Activated T-helper 1 cell treated with Interleukin-2 at 50 U/mL for 16 hours (primary cell): ENCODE measurements around the gene UTP25.

Source experiments
- DNase-seq: peaks from one replicate; pipeline ENCODE4 v3.0.0-alpha.2; 2020; ENCODE audit warnings: low read depth

UTP25 gene

DNA sequence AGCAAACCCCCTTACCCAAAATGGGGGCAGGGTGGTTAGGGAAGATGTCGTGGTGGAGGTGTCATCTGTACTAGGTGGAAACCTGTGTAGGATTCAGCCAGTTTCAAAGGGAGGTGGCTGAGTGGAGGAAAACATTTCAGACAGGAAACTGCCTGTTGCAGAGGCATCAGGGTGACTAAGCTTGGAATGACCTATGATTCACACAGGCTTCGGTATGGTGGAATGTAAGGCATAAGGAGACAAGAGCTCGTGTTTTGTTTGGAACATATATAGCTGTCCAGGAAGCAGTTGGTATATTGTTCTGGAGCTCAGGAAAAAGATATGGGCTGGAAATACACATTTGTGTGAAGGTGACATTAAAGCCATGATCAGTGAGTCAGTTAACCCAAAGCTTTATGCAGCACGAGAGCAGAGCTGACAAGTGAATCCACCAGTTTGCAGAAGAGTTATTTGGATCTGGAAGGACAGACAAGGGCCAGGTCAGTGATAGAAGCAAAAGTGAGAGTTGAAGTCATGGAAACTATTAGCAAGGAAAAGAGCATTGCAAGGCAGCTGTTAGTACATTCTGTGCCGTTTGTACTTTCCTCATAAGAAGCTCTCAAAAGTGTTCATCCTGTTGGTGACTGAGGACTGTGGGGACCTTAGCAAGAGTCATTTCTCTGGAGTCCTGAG lies 12.2 kb downstream of the UTP25 start:
- no peak for DNase-seq

DNA sequence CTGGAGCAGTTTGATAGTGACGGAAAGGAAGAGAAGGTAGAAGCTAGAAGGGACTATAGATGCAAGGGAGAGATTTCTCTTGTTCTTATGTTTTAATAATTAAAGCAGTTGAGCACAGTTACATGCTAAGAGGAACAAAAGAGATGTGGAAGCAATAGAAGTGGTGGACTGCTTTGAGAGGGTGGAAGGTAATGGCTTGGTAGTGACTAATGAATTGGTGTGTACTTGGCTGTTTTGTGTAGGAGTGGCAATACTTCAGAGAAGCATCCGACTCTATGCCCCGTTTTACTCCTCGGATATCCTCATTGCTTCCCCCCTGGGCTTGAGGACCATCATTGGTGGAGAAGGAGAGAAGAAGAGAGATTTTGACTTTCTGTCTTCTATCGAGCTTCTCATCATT lies 12.8 kb downstream of the UTP25 start:
- DNase-seq = no peak

DNA sequence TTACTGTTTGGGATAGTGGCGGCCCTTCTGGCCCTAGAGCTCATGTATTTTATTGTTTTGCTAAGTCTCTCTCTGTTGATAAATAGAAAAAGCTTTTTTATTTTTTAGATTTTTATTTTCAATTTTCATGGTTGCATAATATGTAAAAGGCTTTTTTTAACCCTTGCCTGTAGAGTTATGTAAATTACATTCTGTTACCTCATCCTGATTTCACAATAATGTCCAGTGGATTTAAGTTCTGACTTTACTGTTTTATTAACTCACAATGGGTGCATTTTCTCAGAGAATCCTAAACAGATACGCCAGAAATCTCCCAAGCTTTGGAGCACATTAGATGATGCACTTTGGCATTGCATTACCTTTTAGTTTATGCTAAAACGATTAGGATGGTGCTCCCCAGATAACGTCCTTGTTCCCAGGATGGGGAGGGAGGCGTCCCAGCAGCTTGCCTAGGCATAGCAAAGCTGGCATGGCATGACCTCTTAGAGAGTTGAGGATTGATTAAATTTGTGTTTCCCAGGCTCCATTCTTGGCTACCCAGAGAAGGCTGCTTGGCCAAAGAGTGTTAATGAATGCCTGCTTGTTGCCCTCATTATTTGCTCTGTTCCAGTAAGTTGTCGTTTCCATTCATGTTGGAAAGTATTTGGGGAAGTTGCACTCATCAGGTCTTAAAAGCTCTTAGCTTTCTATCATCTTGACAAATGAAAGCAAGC lies 17.1 kb downstream of the UTP25 start:
- no peak for DNase-seq

DNA sequence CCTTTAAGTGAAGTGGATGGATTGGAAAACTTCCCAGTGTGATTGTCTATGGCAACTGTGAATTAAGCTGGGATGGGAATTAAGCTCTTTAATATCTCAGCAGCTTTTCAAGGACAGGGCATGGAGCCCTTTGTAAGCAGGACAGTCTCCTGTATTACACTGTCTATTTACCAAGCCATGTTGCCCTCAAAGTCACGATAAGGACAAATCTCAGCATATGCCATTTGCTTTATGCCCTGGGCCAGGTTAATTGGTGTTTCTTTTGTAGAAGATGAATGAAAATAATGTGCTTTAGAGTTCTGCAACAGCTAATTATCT lies 17.6 kb downstream of the UTP25 start:
- DNase-seq = no peak

DNA sequence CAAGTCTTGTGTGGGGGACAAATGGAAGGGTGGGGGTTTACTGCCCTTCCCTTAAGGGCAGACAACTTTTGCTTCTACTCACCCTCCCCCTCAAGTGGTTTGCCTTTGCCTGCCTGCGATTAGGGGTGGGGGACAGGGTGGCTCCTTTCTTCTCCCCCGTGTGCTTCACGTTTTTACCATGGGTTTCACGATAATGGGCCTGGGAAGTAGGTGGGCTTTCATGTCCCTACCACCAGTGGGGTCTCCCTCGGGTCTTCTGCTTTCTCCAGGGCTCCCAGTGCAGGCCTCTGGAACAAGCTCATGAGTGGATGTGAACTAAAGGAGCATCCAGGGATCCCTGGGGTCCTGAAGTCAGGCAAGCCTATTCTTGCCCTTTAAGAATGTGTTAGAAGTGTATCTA lies 21.6 kb downstream of the UTP25 start:
- DNase-seq = no peak

DNA sequence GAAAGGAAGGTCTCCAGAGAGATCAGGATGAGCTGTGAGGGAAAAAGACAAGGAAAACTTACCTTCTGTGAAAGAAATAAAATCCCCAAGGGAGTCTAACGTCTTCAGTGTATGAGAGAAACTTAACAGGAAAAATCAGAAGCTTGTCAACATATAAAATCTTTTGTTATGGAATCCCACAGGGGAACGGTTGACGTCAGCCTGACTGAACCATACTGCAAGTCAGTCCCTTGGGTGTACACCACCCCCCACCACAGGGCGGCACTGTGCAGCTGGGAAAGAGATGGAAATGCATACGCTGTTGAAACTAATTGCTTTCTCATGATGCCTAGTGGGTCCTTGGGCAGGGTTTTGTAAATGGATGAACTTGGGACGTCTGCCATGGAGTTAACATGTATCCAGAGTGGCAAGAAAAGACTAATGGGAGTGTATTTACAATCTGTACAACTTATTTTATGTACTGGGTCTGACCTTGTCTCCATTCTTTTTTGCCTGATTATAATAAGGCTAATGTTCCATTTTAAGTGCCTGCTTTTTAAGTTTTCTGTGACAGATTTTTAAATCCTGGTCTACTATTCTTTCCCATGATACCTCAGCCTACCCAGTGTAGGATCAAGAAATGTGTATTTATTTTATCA lies 22.7 kb downstream of the UTP25 start:
- no peak for DNase-seq

DNA sequence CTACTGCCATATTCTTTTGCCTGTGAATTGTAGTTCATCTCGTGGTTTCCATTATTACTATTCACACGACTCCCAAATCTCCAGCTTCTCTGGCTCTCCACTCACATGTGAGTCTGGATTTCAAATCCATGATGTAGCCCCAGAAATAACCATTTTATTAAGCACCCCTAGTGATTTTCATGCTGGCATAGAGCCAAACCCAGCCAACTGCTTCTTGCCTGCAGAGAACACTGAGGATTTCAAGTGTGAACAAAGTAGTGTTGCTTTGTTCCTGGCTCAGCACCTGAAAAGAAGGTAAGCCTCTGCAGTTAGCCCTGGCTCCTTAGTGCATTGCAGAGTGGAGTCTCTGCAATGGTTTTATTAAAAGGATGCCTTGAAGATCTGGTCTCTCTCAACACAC lies 25.9 kb downstream of the UTP25 start:
- DNase-seq = no peak

DNA sequence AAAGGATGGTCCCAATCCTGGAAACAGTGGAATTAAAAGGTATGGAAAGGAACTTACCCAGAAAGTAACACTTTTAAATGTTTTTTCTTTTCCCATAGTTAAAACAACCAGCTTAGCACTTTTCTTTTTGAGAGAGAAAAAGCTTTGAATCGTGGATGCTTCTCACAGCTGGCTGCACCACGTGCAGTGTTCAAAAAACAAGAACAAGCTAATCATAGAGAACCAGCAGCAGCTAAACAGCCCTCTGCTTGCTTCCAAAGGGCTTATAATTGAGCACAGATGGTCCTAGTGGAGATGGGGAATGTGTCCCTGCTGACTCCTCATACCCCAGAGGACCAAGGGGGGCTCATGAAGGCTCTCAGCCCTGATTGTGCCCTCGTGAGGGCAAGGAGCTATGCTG lies 26.4 kb downstream of the UTP25 start:
- DNase-seq = no peak

DNA sequence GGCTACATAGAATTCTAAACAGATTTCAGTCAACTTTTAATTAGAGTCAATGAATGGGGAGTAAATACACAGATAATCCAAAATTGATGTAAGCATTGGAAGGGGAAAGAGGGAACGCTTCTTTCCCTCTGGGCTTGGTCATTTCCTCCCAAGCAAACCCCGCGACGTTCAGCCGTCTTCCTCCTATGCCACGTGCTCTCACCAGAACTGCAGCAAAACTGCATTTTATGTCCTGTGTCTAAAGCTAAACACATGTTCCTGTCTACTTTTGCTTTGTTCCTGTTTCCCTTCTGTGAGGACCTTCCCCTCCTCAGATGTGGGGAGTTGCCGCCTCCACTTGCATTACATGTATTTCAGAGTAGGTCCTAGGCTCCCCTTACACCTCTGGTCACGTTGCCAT lies 27.2 kb downstream of the UTP25 start:
- no peak for DNase-seq

DNA sequence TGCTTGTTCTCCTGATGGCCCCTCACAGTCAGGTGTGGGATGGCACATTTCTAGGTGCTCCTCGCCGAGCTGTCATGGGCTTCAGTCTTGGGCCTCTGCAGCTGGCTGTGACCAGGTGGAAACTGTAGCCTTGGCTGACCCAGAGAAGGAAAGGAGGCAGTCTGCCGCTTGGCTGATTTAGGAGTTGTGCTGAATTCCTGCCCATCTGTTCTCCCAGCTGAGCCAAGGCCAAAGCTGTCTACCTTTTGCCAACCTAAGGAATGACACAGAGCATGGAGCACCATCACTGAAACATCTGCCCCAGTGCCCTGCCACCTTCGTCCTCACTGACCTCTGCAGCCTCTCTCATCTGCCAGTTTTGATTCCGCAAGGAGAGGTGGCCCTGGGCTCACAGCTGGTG lies 27.9 kb downstream of the UTP25 start:
- no peak for DNase-seq

DNA sequence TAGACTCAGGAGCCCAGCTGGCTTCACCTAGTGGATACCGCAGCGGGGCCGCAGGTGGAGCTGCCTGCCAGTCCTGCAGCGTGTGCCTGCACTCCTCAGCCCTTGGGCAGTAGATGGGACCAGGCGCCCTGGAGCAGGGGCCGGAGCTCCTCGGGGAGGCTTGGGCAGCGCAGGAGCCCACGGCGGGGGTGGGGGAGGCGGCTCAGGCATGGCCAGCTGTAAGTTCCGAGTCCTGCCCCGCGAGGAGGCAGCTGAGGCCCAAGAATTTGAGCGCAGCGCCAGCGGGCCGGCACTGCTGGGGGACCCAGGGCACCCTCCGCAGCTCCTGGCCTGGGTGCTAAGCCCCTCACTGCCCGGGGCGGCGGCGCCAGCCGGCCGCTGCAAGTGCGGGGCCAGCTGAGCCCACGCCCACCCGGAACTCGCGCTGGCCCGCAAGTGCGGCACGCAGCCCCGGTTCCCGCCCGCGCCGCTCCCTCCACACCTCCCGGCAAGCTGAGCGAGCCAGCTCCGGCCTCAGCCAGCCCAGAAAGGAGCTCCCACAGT lies 30.9 kb downstream of the UTP25 start:
- DNase-seq = no peak

DNA sequence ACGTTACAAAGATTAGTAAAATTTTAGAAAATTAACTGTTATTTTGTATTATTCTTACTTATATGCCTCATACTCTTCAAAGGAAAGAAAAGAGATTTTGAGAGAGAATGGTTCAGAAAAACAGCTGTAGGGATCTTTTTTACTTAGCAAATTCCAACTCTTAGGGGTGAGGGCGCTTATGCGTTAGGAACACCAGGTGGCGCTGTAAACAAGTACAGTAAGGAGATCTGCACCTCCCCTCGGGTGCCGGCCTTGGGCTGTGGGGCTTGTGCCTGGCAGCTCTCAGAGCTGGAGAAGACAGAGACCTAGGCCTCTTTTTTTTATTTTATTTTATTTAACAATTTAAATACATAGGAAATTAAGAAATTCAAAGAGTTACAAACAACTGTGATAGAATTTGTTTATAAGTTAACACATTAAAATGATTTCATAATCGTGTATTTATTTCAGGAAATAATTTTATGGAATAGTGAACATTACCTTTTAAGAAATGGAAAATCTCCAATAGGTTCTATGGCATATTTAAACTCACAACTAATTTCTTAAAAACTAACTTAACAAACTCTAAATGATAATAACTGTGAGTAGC lies 32.6 kb downstream of the UTP25 start:
- DNase-seq = peak; percentile 28

DNA sequence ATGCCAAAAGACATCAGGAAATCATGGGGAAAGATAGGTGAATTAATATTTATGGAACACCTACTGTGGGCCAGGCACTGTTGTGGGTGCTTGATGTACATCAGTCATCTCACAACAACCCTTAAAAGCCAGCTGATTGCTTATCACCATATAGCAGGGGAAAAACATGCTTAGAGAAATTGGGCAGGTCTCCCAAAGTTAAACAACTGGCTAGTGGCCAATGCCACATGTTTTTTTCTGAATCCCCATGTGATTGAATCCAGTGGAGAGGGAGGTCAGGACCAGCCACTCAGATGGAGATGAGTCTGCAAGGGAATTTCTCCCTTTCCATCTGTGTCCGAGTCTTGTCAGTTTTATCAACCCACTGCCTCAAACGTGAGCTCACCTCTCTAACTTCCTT lies 33.5 kb downstream of the UTP25 start:
- no peak for DNase-seq

DNA sequence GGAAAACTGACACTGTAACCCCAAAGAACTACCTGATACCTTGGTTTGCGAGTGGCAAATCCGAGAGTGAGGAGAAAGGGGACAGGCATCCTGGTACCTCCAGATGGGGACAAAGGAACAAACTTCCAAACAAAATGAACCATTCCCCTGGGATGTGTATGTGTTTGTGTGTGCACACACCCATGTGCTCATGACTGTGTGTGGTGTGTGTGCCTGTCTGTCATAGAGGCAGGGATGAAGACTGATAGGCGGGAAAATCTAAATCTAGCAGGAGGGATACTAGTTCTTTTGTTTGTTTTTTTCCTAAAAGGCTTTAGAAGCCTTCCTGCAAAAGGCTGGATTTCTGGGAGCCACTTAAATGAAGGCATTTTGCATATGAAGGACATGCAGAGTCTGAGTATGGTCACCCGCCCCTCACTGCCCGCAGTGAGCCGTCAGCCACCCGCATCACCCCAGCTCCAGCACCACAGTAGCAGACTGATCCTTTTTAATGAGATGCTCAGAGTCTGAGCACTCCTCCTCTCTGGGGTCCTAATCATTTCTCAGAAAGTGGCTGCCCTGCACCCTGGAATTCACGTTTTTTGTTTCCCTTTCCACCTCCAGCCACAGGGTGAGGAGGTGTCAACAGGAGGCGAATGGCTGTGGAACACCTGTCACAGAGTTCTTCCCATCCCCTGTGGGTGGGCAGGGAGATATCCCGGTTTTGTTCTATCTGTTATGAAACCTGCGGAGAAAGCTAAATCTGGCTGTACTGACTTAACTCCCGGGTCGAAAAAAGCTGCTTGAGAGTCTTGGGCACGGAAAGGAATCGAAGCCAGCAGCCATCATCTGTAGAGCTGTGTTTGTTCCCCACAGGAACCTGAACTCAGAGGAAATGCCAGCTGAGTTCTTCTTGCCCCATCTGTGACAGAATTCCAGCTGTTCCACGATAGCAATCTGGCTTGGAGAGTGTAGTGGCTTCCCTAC lies 34.9 kb downstream of the UTP25 start:
- DNase-seq = no peak

DNA sequence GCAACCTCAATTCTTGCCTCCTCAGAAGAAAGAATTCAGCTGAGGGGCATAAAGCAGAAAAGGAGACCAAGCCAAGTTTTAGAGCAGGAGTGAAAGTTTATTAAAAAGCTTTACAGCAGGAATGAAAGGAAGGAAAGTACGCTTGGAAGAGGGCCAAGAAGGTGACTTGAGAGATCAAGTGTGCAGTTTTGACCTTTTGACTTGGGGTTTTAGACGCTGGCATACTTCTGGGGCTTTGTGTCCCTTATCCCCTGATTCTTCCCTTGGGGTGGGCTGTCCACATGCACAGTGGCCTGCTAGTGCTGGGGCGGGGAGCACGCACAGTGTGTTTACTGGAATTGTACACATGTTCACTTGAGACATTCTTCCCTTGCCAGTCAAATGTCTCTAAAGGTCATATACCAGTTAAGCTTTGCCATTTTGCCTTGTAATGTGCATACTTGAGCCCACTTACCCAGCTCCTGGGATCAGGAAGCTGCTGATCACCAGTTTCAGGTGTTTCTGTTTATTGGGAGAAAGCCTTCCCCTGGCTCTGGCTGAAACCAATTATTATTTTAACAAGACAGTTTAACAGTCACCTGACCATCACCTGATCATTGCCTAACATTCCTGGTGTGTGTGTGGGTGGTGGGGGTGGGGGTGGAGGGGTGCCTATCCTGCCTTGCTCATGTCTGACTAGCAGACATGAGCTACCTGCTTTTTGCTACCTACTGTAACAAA lies 36.2 kb downstream of the UTP25 start:
- DNase-seq = no peak

DNA sequence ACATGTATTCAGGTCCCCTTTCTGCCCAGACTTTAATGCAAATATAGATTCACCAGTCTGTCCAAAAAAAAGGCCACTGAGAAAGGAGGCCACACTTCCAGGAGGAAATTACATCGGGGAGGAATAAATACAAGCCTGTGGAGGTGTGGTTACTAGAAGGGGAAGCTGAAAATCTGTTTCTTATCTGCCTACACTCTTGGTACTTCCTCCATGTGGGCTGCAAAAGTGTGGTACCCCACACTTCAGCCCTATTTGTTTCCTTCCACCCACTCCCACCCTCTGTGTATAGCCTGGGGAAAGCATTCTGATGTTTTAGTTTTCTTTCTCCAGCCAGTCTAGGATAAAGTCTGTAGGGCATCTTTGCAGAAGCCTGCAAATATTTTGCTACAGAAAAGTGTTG lies 38.4 kb downstream of the UTP25 start:
- no peak for DNase-seq

DNA sequence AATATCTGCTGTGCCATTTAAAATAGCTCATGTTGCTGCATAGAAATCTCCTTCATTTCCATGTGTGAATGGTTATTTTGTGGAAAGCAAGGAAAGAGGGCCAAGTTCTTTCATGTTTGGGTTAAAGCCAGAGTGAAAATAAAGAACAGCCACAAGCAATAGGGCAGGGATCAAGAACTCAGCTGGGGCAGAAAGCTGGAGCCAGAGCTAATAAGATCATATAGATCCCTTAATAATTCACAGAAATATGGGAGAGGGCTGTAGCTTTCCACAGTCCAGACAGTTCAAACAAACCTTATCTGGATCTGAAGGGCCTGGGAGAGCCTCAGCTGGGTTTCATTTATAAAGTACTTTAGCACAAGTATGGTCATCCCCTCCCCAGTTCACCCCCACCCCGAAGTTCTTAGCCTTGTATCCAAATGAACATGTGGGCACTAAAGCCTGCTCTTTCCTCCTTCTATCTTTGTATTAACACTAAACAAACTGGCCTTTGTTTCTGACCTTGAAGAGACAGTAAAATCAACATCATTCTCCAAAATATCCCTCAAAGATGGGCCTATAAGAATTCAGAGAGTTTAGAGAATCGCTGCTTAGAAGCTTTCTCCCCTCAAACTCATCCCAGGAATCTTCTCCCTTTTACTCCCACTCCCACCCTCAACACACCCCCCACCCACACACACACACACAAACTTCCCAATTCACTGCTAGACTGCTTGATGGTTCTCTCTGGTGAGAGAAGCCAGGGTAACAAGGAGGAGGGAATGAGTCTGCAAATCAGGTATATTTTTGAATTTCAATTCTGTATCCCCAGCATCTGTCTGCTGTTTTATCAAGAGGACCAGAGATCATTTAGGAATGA lies 41.7 kb downstream of the UTP25 start:
- DNase-seq = no peak

DNA sequence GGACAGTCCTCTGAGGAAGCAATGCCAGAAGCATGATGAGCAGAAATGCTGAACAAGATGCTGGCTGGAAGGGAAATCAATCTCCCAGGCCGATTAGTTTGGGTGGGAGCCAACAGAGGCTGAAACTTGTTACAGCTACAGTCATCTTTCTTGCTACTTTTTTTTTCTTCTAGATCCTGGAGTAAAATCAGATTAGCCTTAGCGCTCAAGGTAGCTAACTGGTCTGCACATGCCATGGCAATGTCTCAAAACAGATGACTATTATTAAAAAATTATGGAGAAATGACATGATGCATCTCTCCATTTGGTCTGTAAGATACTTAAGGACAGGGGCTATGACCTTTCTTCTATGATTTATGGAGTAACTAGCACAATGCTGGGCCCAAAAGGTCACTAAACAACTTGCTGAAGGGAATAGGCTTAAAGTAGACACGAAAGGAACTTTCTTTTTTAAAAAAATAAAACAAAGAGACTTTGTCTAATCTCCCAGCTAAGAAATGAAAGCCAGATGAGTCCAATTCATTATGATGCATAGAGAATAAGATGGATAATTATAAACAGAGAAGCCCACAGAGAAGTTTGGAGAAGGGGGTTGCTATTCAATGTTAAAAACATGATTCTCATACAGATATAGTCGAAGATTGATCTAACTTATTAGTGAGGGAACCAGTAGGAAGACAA lies 42.5 kb downstream of the UTP25 start:
- no peak for DNase-seq

DNA sequence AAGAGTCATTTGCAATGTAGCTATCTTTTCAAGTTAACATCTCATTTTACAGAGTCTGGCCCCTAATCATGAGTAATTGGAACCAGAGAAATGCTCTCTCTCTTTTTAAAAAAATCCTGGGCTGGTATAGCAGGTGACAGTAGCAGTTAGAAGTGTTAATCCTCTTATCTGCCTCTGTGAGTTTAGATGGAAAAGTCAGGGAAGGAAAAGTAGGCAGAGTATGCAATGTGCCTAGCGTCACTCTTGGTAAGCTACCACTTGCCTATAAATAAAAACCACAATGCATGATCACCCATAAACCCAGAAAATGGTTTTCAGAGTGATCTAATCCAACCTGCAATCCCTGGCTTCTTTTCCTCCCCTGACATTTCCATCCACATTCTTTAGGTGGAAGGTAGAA lies 43.2 kb downstream of the UTP25 start:
- no peak for DNase-seq

DNA sequence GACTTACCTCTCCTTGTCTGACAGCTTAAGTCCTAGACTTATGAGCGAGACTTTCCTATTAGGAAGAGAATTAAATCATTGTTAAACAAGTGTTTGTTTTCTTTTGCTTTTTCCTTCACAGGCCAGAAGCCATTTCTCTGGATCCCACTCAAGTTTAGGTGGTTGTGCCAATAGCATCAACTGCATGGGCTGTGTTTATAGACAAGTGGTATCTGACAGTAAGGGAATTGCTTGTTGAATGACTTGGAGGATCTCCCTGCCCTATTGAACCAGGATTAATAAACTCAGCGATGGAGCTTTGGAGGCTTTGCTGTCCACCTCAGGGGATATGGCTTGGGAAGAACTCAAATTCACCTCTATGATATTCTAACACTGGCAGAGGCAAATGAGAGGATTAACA lies 43.7 kb downstream of the UTP25 start:
- DNase-seq = no peak
